ENCODE data around the gene DSCAML1.
A peak's percentile ranks its signal among the peaks of the same experiment; 100 is the strongest.

The DSCAML1 gene

DNA sequence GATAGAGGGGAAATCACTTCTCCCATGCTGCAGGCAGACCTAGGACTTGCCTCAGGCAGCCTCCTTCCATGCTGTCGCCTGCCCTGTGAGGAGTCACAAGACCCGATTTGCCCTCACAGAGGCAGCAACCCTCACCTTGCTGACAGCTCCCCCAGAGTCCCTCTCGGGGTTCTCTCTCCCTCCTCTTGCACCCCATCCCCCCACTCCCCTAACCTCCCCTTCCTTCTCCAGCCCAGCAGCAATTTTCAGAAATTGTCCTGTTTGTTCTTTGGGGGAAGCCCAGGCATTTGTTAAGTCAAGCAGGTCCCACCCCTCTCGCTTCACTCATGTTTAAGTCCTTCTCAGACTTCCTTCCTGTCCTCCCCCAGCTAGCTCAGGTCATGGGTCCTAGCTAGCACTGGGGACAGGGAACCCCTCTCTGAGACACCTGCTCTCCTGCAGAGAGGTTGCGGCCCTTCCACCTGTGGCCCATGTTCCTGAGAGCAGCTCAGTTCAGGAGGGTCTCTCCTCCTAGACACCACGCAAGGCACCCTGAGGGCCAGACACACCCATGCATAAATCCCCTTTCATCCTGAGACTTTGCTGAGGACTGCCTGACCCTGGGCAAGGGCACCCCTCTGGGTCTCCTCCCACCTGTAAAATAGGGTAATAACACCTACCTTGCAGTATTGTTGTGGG, 33.8 kb upstream of the DSCAML1 start:
- DNase-seq (ENCODE audit: low read depth in 2 of 2): no peak

DNA sequence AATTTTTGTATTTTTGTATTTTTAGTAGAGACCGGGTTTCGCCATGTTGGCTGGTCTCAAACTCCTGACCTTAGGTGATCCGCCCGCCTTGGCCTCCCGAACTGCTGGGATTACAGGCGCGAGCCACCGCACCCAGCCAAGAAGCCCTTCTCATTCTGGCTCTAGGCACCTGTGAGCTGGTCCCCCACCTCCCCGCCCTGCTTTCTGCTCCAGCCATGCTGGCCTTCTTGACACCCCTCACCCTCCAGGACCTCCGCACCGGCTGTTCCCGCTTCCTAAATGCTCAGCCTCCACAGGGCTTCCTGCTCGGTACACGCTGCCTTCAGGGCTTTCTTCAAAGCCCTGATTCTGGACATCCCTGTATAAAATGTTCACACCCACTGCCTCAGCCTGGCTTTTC, 33.1 kb upstream of the DSCAML1 start:
- DNase-seq (ENCODE audit: low read depth in 2 of 2): no peak

DNA sequence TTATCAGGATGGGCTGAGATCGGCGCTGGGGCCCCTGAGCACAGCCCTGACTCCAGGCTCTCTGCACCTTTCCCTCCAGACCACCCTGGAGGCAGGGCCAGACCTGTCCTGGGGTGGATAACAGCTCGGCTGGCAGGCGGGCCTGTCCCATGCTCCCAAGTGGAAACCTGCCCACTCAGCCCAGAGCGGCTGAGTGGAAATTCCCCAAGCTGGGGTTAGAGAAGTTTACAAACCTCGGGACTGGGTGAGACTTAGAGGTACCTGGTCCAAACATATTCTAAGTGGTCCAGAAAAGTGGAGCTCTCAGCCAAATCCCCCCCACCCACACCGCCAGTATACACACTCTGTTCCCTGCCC, 32.3 kb upstream of the DSCAML1 start:
- DNase-seq (ENCODE audit: low read depth in 2 of 2): no peak

DNA sequence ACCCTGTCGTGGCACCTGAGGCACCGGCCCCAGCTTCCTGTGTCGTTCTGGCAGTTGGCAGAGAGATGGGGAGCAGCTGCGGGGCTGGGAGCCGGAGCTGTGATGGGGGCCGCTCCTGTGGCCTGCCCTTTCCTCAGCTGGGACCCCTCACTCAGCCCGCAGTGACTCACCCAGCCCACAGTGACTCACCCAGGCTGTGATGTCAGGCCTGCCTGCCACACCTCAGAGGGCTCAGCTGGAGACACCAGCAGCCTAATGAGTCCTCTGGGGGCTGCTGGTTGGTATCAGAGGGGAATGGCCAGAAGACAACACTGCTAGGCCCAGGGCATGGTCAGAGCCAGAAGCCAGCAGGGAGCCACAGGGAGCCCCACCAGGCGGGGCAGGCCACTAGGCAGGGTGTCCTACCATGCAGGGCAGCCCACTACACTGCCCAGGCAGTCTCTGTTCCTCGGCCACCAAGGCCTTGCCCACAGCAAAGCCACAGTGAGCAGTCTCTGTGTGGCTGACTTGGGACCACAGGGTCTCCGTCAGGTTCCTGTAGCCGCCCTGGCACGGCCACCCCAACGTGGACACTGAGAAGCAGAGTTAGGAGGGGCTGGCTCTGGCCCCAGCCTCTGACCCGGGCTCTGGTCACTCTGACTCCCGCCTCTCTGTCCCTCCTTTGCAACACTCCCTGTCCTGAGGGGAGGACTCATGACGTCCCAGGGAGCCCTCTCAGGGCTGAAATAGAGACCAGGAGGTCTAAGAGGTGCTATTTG, 31.8 kb upstream of the DSCAML1 start:
- peak; percentile 67 to 69 for DNase-seq (ENCODE audit: low read depth in 2 of 2)

DNA sequence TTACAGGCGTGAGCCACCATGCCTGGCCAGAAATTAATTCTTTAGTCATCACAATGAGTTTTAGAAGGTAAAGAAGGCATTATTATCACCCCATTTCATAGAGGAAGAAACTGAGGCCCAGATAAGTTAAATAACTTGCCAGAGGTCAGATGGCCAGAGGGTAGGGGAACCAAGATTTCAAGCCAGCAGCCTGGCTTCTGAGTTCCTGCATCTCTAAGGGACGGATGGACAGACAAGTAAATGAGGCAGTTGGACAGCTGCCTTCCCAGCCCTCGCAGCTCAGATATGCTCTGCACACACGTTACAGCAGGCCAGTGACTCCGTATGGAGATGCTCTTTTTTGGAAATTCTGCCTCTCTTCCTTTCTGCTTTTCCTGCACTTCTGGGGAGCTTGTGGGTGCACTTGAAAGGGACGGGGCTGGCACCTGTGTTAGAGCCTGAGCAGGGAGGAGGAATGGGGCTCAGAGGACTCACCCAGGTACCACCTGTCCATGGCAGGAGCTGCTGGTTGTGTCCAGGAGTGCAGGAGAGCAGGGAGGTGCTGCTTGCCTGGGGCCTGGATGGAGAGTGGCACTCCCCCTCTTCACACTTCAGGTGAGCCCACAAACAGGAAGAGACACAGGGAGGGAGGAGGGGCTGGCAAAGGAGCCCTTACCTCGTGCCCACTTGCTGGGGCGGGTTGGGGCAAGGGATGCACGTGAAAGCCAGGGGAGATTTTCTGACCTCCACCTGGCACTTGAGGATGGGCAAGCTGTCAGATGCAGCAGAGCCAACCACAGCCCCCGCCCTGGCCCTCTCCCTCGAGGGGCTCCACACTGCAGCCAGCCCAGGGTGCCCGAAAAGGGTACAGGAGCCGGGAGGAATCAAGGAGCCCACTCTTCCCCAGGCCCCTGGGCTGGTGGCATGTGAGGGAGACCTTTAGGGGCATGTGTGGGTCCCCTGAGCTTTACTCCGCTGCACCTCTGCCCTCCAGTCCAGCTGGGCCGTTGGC, 30.8 kb upstream of the DSCAML1 start:
- no peak for DNase-seq (ENCODE audit: low read depth in 2 of 2)

DNA sequence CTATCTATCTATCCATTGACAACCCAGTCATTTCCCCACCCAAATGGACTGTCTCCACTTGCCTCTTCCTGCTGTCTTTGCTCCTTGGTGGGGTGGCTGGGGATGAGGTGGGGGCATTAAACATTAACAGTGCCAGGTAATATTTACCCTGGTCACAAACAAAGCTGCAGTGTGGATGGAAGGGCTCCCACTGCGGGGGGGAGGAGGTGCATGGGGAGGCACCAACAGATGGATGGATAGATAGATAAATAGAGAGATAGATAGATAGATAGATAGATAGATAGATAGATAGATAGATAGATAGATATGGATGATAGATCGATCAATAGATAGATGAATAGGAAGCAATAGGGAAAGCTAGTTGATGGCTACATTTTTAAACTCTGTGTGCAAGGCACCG, 29.8 kb upstream of the DSCAML1 start:
- no peak for DNase-seq (ENCODE audit: low read depth in 2 of 2)

DNA sequence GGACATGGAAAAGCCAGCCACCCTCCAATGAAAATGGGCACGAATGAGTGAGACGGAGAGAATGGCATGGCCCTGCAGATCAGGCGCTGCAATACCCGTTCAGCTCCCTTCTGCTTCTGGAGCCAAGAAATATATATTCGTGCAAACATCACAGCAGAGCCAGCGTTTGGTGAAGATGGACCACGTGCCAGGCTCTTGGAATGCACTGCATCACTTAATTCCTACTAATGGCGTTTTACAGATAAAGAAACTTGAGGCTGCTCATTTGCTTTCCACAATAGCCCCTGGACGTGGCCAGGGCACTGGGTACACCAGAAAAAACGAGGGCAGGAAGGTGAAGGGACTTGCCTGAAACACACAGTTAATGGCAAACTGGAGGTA, 29.2 kb upstream of the DSCAML1 start:
- no peak for DNase-seq (ENCODE audit: low read depth in 2 of 2)

DNA sequence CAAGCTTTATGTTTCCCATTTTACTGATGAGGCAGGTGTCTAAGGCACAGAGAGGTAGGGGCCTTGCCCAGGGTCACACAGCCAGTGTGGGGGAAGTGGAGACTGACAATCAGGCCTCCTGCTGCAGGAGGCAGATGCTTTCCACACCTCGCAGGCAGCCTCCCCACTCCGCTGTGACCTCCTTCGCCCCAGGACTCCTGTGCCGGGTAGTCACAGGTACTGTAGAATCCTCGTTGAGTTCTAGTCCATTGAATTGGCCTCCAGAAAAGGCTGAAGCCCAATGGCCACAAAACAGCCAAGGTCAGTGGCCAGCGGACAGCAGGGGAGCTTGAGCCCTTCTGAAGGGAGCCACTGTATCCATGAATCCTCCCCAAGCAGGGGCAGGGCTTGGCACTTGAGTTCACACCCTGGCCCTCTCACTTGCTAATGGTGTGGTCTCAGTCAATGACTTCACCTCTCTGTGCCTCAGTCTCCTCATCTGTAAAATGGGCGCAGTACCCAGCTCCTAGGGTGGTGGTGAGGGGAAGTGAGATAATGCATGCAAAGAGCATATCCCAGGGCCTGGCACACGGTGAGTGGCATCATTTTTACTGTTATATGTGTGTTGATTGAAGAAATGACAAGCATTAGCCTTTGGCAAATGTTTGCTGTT, 28.6 kb upstream of the DSCAML1 start:
- no peak for DNase-seq (ENCODE audit: low read depth in 2 of 2)

DNA sequence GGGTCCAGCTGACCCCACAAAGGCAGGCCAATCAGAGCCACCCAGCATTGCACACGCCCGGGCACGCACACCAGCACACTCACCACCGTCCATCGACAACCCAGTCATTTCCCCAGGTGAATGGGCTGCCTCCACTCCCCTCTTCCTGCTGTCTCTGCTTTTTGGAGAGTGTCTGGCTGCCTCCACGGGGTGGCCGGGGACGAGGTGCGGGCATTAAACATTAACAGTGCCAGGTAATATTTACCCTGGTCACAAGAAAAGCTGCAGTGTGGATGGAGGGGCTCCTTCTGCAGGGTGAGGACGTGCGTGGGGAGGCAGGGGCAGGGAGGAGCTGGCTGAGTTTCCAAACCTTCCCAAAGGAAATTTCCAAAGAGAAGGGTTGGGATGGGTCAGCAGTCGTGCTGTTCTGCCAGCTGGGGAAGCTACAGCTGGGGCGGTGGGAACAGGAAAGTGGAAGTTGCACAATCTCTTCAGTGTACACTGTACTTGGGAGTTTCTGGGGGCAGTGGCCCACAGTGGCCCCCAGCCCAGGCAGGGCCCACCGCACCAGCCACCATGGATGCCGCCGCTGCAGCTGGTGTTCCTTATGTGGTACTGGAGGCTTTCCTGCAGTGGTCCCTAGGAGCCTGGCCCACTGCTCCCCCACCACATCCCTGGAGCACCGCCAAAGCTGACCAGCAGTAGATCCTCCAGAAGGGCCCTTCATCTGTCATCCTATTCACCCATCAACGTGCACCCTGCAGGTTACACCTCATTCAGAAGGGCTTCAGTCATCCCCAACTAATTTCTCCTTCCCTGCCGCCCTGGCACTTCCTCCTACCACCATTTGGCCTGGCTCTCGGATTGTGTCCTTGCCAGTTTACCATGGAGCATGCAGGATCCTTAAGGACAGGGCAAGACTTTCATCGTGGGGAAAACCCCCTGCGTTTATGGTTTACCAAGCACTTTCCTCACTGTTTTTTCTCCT, 27.8 kb upstream of the DSCAML1 start, which contains the start of gene FXYD2:
Gene FXYD2, minus strand, starts transcription at position 174 of the 967 bp plus-strand sequence. Its CDS starts 66 bp downstream, at position 108.
- no peak for DNase-seq (ENCODE audit: low read depth in 2 of 2)

DNA sequence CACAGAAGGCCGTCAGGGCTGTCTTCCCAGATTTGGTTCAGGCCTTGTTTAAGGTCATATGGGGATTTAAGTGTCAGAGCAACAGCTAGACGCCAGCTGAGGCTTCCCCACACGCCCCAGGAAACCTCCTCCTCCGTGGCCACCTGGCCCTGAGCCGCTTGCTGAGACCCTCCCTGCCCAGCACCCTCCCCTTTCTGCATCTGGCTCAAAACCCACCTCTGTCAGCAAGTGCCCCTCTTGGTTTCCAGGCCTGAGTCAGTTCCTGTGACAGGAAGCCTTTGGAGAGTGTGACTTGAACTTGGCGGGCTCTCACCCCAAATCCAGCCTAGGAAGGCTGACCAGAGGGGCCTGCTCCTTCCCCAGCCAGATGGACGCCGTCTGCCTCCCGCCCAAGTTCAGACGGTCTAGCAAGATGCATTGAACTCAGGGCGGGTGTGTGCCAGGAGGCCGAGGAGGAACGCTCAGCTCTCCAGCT, 27.0 kb upstream of the DSCAML1 start:
- no peak for DNase-seq (ENCODE audit: low read depth in 2 of 2)

DNA sequence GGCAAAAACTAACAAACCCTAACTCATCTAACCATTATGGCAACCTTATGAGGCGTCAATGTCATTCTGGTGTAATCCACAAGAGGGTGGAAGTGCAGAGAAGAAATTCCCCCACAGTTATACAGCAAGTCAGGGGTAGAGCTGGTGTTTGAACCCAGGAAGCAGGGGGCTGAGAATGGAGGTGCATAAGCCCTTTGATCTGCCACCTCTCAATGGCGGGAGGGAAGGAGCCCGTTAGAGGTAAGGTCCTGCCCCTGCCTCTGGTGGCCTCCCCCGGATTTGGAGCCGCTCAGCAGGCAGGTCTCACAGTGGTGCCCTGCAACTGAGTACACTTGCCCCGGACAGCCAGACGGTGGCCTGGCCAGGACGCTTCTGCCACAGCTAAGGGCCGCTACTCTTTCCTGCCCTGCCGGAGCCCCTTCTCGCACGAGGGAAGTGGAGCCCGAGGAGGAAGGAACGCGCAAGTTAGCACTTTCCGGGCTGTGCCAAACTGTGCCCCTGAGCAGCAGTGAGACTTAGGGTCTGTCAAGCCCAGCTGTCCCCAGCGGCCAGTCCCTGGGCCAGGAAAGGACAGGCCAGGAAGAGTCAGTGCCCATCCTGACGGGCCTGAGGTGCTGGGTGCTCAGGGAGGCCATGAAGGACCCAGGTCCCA, 26.4 kb upstream of the DSCAML1 start:
- no peak for DNase-seq (ENCODE audit: low read depth in 2 of 2)

DNA sequence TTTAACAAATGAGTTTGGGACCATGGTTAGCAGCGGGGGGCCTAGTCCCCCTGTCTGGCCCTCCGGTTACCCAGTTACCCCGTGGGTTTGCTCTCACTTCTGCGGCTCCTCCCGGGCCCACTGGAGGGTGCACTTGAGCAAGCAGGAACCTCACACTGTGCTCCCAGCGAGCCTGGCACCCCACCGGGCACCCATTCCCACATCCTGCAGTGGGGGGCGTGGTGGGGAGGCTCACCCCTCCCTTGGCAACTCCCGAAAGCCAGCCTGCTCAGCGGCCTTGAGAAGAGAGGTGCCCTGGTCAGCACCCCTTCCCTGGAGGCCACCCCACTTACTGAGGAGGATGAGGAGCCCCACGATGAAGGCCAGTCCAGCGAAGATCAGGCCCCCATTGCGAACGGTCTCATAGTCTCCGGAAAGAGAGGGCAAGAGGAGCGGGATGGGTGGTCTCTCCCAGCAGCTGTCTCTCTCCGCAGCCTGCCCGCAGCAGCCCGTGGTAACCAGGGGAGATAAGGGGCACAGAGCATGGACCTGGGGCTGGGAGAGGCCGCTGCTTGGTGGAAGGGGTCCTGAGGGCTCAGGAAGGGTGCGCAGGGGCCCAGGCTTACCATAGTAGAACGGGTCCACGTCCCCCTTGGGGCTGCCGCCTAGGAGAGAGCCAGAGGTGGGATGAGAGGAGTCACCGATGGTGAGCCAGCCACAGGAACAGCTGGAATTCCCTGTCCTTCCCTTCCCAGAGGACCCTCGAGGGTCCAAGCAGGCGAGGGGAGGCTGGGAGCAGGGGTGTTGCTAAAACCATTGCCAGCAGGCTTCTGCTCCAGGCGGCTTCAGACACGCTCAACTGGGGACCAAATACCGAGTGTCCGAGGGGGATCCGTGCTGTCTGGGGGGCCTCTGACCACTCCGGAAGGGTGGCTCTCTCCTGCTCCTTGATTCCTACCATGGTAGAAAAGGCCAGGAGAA, 25.3 kb upstream of the DSCAML1 start:
- peak; percentile 46 to 53 for DNase-seq (ENCODE audit: low read depth in 2 of 2)

DNA sequence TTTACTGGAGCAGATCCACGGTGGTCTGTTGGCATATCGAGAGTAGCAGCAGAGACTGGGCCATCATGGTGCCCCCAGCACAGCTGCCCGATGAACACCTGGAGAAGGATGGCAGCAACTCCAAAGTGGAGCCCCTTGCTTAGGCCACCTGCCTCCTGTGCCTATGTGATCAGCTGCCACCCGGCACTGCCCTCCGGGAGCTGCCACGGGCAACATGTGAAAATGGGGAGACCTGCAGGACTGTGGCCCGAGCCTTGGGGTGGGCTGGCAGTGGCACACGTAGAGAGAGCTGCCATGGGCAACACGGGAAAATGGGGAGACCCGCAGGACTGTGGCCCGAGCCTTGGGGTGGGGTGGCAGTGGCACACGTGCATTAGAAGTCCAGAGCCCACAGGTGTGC, 24.4 kb upstream of the DSCAML1 start:
- no peak for DNase-seq (ENCODE audit: low read depth in 2 of 2)

DNA sequence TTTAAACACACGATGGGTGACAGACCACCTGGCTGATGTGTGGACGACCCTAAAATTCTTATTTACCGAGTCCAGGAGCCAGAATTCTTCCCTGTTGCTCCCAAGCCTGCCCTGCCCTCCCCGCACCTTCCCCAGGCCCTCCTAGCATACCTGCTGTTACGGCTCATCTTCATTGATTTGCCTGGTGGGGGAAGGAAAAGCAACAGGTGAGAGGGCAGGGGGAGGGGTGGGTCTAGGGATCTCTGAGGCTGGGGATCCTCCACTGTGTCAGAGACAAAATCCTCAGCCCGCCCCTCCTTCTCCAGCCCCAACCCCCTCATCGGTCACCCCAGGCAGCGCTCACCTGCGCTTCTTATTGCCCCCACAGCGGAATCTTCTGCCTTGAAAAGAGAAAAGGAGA, 23.5 kb upstream of the DSCAML1 start:
- DNase-seq (ENCODE audit: low read depth in 2 of 2): no peak

DNA sequence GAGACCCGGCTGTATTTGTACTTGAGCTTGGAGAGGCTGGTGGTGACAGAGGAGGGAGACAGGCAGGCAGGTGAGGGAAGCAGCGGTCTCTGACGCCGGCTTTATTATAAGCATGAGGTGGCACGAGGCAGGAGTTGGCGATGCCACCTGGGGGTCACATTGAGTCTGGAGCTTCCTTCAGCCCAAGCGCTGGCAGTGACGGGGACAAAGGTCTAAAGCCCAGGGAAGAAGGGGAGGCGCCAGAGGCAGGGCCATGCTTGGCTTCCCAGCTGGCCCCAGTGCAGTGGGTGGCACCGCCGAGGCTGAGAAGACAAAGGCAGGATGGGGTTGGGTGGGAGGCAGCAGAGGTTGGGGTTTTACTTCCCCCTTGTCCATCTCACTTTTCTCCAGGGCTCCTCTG, 23.1 kb upstream of the DSCAML1 start:
- no peak for DNase-seq (ENCODE audit: low read depth in 2 of 2)

DNA sequence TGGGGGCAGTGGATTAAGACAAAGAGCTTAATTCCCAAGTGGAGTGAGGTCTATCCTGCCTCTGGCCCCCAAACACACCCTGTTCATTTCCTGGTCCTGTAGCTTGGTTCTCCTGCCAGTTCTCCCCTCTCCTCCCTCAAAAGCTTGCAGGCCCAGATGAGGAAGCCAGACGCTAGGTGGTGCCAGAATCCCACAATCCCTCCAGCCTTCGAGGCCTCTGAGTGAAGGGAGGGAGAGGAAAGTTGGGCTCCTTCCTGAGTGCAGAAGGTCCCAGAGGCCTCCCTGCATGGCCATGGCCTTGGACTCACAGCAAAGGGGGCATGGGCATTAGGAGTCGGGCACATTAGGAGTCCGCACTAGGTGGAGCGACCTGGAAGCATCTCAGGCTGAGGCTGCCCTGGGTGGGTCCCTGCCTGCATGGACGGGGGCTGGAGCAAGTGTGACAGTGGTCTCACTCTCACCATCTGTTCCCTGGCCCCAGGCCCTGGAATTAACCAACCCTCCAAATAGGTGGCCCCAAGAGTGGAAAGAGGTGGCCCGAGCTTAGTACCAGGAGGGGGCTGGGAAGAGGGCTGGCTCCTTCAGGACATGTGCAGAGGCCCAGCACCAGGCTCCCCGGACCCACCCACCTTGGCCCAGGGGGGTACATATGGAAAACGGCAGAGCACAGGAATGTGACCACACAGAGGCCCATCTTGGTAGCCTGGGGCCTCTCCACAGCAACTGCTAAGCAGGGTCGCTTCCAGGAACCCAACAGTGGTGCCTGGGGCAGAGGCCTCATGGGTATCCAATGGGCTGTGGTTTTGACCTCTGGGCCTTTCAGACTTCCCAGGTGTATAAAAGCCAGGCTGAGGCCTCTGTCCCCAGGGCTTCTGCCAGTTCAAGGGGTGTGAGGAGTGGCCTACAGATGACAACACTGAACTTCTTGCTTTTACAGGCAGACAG, 22.4 kb upstream of the DSCAML1 start:
- no peak for DNase-seq (ENCODE audit: low read depth in 2 of 2)

DNA sequence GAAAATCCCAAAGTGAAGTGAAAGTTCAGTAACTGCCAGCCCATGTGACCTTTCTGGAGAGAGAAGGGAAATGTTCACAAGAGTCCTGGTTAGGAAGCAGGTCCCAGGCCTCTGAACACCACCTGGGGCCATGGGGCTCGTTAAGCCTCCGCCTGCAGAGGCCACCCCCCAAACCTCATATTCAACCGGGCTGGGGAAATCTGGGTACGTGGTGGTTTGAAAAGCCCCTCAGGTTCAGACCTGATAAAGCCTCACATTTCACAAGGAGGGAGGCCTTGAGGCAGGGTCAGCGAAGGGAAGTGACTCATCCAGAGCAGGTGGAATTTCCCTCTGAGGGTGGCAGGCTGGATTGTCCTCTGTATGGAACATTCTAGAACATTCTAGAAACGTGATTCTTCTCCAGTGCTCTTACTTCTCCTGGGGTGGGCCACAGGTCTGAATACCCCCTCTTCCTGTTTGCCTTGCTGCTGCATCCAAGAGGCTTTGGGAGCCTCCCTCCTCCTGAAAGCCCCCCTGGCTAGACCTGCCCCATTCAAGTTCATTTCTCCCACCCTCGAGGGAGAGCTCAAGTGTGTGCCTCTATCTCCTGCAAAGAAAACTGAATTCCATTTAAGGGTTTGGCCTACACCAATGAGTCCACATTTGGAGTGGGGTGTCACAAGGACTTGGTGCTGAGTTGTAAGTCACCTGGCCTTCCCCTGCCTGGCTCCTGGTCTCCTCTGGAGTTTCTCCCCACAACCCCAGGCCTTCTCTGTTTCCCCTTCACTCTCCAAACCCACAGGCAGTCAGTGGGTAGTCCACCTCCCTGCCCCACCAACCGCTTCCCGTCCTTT, 21.2 kb upstream of the DSCAML1 start:
- peak in 1 of 2 donors; percentile 34 for DNase-seq (ENCODE audit: low read depth in 2 of 2)
